NCI-H2107 (cell line): ENCODE results near the gene MTRR.

Experiments used
- DNase-seq: peaks from one replicate; lab custom pipeline; 2025; lab: John Stamatoyannopoulos, UW

The MTRR gene

GRCh38 chr5:7857361-7857760 is 11.6 kb upstream of the MTRR start:
- no peak for DNase-seq

- DNase-seq: no peak
Measured at GRCh38 chr5:7857926-7858632, 10.9 kb upstream of the MTRR start.

GRCh38 chr5:7866196-7866595 is 2.8 kb upstream of the MTRR start:
- no peak for DNase-seq

DNA sequence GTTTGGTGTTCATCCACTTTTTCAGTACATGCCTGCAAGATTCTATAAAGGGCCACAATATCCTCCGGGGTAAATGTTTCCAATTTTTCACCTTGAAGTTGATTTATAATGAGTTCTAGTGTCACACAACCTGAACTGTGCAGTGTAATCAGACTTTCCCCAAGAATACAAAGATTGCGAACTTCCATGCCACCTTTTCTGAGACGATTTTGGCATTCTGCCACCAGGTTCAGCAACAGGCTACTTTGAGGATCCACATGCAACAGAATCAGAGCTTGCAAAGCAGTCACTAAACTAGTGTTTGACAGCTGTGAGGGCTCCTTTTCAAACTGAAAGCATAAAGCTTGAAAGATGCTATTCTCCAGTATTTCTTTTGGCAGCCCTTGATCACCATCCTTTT is 1.7 kb upstream of the MTRR start:
- DNase-seq: no peak

DNA sequence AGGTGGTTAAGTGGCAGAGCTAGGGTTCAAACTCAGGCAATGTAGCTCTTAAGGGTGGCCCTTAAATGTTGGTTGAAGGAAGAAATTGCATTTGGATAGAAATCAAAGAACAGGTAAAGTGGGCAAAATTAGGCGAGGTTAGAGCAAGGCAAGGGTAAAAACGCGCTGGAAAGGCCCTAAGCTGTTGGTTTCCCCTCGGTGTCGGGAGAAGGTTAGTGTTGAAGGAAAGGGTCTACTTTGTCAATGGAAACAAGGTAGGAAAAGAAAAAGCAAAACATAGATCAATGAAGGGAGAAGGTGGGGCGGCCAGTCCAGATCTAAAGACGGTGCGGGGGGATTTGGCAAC is 548 bp upstream of the MTRR start:
- DNase-seq: no peak

- no peak for DNase-seq
Measured at GRCh38 chr5:7869474-7870136, 657 bp downstream of the MTRR start.

DNA sequence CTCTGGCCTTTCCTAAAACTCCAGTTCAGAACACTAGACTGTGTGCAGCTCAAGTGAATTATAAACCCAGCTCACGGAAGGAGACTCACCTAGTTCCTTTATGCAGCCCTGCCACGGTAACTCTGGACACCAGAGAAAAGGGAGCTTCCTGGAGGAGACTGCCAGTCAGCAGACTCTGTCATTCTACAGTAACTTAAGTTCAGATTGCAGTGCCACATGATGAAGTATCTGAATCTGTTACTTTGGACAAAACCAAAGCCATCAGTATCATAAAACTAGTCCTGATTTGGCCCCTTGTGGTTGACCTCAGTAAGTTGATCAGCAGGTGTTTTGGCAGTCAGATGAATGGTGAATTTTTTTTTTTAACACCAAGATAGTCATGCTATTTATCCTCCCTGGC is 2.7 kb downstream of the MTRR start:
- DNase-seq: no peak

- DNase-seq: no peak
Measured at GRCh38 chr5:7872517-7873130, 3.7 kb downstream of the MTRR start.

DNA sequence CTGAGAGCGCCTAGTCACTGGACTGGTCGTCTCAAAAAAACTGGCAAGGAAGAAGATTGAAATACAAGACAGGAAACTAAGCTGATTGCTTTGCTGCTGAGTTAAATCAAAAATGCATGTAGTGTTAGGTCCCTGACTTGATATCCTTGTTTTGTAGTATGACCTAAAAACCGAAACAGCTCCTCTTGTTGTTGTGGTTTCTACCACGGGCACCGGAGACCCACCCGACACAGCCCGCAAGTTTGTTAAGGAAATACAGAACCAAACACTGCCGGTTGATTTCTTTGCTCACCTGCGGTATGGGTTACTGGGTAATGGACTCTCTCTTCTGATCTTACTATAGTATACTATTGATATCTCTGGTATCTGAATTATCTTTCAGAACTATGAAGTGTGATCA is 4.3 kb downstream of the MTRR start:
- DNase-seq: no peak

GRCh38 chr5:7874639-7875038 is 5.7 kb downstream of the MTRR start:
- DNase-seq: no peak

DNA sequence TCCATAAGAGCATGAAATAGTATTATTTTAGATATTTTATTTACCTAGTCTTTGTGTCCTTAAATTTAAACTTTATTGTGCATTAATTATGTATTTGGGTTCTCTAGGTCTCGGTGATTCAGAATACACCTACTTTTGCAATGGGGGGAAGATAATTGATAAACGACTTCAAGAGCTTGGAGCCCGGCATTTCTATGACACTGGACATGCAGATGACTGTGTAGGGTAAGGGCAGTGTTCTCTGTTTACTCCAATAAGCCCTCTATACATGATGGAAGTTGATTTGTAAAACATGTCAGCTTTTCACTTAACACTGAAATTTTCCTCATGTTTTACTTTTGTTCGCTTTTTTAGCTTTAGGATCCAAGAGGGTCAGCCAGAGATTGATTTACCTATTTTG is 6.2 kb downstream of the MTRR start:
- DNase-seq: no peak

DNA sequence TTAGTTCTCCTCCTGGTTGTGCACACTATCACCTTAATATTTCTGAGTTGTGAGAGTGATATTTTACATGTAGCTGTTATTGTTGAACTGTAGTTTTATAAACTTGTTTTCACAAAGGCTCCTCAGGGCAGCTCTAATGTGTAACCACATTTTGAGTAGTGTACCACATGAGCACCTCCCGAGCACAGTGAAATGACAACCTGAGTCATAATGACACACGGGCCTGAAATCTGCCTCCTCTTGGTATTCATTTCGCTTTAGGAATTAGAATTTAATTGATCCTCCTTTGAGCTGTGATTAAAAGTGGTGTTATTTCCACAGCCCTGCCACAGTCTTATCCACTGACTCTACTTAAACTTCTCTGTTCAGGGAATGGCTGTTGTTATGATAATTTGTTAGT is 7.9 kb downstream of the MTRR start:
- DNase-seq: no peak

DNA sequence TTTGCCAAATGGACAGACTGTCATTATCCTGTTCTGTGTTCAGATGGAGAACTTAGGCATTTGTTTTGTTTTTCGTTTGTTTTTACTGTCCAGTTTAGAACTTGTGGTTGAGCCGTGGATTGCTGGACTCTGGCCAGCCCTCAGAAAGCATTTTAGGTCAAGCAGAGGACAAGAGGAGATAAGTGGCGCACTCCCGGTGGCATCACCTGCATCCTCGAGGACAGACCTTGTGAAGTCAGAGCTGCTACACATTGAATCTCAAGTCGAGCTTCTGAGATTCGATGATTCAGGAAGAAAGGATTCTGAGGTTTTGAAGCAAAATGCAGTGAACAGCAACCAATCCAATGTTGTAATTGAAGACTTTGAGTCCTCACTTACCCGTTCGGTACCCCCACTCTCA is 8.9 kb downstream of the MTRR start:
- DNase-seq: no peak

GRCh38 chr5:7878381-7878873 is 9.5 kb downstream of the MTRR start:
- no peak for DNase-seq

DNA sequence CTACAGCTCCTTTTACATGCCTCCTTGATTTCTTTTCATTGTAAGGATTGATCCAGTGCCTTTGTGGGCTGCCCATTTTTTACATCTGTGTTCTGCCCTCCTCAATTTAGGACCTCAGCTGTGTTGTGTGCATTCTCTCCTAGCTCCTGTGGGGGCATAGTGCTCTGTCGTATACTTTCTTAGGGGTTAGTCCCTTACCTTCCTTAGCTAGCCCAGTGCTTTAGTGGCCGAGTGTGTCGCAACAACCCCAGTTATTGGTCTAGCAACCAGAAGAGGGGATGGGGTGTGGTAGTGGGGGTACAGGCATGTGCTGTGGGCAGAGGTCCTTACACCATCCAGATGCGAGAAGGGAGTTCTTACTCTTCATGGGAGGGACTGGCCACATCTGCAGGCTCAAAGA is 12.1 kb downstream of the MTRR start:
- DNase-seq: no peak

DNA sequence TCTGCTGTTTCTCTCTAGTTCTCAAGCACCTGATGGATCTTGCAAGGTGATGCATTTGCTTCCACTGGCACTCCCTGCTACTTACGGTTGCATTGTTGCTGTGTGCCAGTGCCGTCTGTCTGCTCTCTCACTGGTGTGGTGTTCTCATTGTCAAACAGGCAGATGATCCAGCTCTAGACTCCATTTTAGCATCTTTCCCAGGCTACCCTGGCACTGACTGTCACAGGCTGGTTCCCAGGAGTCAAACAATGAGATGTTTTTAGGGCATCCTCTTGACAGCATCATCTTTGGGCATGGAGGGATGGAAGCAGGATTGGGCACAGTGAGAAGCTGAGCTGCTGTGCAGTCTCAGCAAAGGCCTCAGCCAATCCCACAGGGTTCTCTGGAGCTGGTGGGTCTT is 12.9 kb downstream of the MTRR start:
- DNase-seq: no peak

GRCh38 chr5:7882926-7883325 is 14.0 kb downstream of the MTRR start:
- no peak for DNase-seq

DNA sequence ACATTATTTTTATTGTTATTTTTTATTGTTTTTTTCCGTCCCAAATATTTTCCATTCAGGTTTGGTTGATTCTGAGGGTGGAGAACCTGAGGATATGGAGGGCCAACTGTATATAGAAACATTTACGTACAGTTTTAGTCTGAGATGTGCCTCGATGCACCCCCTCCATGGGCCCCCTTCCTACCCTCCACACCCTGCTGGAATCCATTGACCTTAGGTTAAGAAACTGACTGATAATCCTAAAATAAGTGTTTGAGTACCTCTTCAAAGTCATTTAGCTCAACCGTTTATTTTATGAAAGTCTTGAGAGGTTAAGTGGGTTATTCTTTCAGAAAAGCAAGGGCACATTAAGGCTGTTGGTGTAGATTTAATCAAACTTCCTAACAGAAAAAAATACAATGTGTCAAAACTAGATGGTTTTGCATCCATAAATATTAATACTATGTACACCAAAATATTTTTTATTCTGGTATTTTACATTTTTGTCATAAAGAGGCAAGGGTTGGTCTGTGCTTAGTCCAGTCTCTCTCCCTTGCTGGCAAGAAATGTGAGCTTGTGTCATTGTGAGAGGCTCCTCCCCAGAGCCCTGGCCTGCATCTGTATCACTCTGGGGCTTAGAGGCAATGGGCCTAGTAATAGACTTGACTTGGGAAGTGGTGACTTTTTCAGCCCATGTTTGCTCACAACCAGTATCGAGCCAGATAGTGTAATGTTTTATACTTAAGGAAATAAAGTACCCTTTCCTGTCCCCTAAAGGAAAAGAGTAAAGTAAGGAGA is 15.7 kb downstream of the MTRR start:
- no peak for DNase-seq

GRCh38 chr5:7886849-7887475 is 18.0 kb downstream of the MTRR start:
- DNase-seq: peak; percentile 63

DNA sequence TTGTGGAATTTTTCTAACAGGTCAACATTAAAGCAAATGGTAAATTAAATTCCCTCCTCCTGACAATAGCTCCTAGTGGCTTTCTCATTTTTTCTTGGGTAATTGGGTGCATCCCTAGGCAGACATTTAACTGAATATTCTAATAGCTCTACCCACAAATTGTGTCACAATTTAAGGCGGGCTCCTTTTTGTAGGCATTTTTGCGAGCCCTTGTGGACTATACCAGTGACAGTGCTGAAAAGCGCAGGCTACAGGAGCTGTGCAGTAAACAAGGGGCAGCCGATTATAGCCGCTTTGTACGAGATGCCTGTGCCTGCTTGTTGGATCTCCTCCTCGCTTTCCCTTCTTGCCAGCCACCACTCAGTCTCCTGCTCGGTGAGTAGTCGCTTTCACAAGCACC is 20.0 kb downstream of the MTRR start:
- no peak for DNase-seq

GRCh38 chr5:7894439-7894838 is 25.5 kb downstream of the MTRR start:
- no peak for DNase-seq

DNA sequence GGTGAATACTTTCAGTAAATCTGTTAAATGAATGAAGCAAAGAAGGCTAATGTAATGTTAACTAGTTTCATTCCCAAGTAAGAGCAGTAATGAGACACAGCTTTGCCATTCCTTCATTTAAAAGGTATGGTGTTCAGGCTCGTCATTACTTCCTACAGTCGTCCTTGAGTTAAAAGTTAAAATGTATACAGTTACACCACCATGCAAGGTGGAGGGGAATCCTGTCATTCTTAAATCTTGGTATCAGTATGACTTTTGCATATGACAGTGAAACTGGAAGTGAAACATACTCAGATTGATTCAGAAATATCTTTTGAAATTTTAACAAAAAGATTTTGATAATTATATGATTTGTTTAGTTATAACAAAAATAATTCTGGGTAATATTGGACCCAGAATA is 25.9 kb downstream of the MTRR start:
- DNase-seq: no peak
